MM.1S (cell line): ENCODE measurements around the gene CCDC138.

Source experiments
- EZH2phosphoT487 ChIP-seq: fragments of 300-600 bp; sonication (generic); IDR thresholded peaks from 2 replicates; pipeline ENCODE4 v1.6.1; 2018; ENCODE audit warnings: antibody characterized with exemption, low read length
- TF ChIP-seq, protein P1 (sequence below): fragments of 300-600 bp; sonication (generic); IDR thresholded peaks from 2 replicates; pipeline ENCODE4 v1.5.1; 2016; ENCODE audit warnings: antibody characterized with exemption, low read length, mixed read lengths

GRCh38 chr2:108823286-108823685 lies 36.7 kb downstream of the CCDC138 start:
- TF ChIP-seq, protein P1, sequence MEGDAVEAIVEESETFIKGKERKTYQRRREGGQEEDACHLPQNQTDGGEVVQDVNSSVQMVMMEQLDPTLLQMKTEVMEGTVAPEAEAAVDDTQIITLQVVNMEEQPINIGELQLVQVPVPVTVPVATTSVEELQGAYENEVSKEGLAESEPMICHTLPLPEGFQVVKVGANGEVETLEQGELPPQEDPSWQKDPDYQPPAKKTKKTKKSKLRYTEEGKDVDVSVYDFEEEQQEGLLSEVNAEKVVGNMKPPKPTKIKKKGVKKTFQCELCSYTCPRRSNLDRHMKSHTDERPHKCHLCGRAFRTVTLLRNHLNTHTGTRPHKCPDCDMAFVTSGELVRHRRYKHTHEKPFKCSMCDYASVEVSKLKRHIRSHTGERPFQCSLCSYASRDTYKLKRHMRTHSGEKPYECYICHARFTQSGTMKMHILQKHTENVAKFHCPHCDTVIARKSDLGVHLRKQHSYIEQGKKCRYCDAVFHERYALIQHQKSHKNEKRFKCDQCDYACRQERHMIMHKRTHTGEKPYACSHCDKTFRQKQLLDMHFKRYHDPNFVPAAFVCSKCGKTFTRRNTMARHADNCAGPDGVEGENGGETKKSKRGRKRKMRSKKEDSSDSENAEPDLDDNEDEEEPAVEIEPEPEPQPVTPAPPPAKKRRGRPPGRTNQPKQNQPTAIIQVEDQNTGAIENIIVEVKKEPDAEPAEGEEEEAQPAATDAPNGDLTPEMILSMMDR = no peak
- TF ChIP-seq EZH2phosphoT487 = no peak
